Kidney (tissue), 14 donors: Measurements from ENCODE around the gene CACNB2. TPM values are rescaled to one million over a fixed set of nuclear protein-coding genes. Genes with fewer than 3 reads are reported as not detected.

Source experiments
- DNase-seq, 5 donors: peaks; one replicate each; pipeline ENCODE4 v3.0.0-alpha.2; 2013 to 2020
- FAIRE-seq: peaks from 2 replicates; lab custom pipeline; 2012; peaks lifted over from hg19 to GRCh38; lab: Jason Lieb, UNC
- H3K27ac ChIP-seq, 2 donors: one replicate each; pipeline ENCODE4 v1.7.0; 2013; ENCODE audit warnings: low read depth in 2 of 2, low read length in 2 of 2, inconsistent platforms in 1 of 2
- H3K27me3 ChIP-seq: one replicate; pipeline ENCODE4 v1.7.1; 2013; ENCODE audit warnings: low read length, inconsistent platforms; ENCODE audit not compliant: control insufficient read depth, insufficient read depth
- H3K36me3 ChIP-seq, 3 donors: one replicate each; pipeline versions ENCODE4 v1.7.0 to v1.7.1; 2013; ENCODE audit warnings: low read length in 3 of 3, control low read depth in 1 of 3, inconsistent platforms in 1 of 3; ENCODE audit not compliant: insufficient read depth in 3 of 3, control insufficient read depth in 2 of 3
- H3K4me1 ChIP-seq, 3 donors: one replicate each; pipeline versions ENCODE4 v1.7.0 to v1.7.1; 2013; ENCODE audit warnings: low read length in 3 of 3, inconsistent platforms in 1 of 3, low read depth in 1 of 3; ENCODE audit not compliant: control insufficient read depth in 2 of 3, insufficient read depth in 2 of 3
- H3K4me3 ChIP-seq, 3 donors: one replicate each; pipeline versions ENCODE4 v1.7.0 to v1.8.1; 2013; ENCODE audit warnings: low read length in 3 of 3, control low read depth in 1 of 3, inconsistent platforms in 1 of 3
- H3K9ac ChIP-seq, 3 donors: one replicate each; pipeline versions ENCODE4 v1.7.0 to v1.7.1; 2013; ENCODE audit warnings: low read length in 3 of 3, control low read depth in 1 of 3, inconsistent platforms in 1 of 3
- H3K9me3 ChIP-seq, 3 donors: one replicate each; pipeline versions ENCODE4 v1.7.0 to v1.7.1; 2013; ENCODE audit warnings: low read length in 3 of 3, control low read depth in 1 of 3, inconsistent platforms in 1 of 3; ENCODE audit not compliant: control insufficient read depth in 2 of 3, insufficient read depth in 1 of 3
- CTCF ChIP-seq: IDR thresholded peaks from 3 replicates; pipeline ENCODE4 v1.5.1; 2012; ENCODE audit warnings: mild to moderate bottlenecking, moderate library complexity, borderline replicate concordance; ENCODE audit not compliant: insufficient read depth; ENCODE audit errors: extremely low read depth
- intact Hi-C: fragments of 100-400 bp; cut with DNase I; formaldehyde crosslinking; loops from one replicate; pipeline ENCODE4 v1.11.1; 2022
- polyA plus RNA-seq: library from polyadenylated mRNA; stranded (reverse); fragments of 350-450 nt; fragmentation: Illumina TruSeq; extraction: RNeasy Lipid Tissue Mini Kit (QIAGEN cat#74804); gene quantifications from one replicate; pipeline ENCODE4 v1.2.3, GENCODE V29; 2014; ENCODE audit warnings: low read depth, low replicate concordance; ENCODE audit not compliant: insufficient read depth
- total RNA-seq: library from RNA; stranded (reverse); fragmentation: NEBNext Ultra II Directional; extraction: Animal tissue kit (Norgen Biotek cat#: 25700); gene quantifications from one replicate; pipeline ENCODE4 v1.2.1, GENCODE V29; 2021
- donor health status: control.
- donor health status: control.
- donor health status: control.
- donor health status: control.
- donor health status: control.
- donor health status: DM: yes; HTN: yes; CAD: no.
- donor health status: Normal renal cell carcinoma (clear cell type).

Gene CACNB2
- total and polyA plus RNA-seq, 2 donors from 2014 or later: 2.8 TPM

GRCh38 chr10:18102404-18102803 is 37.8 kb upstream of the CACNB2 start:
- Histone ChIP-seq H3K4me1 (no peaks in the 10 kb centered on the region), H3K27ac (no peak overlapping the region), H3K9ac (no peak overlapping the region), H3K4me3 (no peak overlapping the region), H3K36me3 (no peaks in the 10 kb centered on the region), H3K27me3 (no peaks in the 10 kb centered on the region), H3K9me3 (no peaks in the 10 kb centered on the region)
- intact Hi-C loops: no loop called here
- no peak for TF ChIP-seq CTCF
- FAIRE-seq (no peak), DNase-seq (no peak)

- Histone ChIP-seq H3K27me3 (no peaks in the 10 kb centered on the region), H3K9me3 (no peaks in the 10 kb centered on the region), H3K4me1 (no peaks in the 10 kb centered on the region), H3K4me3 (no peak overlapping the region), H3K36me3 (no peaks in the 10 kb centered on the region), H3K9ac (no peak overlapping the region), H3K27ac (no peak overlapping the region)
- FAIRE-seq (no peak), DNase-seq (peak in 3 of 5 donors; percentile 27 to 52 (median 48))
- intact Hi-C loops: no loop called here
- peak; percentile 56 for TF ChIP-seq CTCF
Measured at GRCh38 chr10:18104223-18104872, 35.9 kb upstream of the CACNB2 start.

DNA sequence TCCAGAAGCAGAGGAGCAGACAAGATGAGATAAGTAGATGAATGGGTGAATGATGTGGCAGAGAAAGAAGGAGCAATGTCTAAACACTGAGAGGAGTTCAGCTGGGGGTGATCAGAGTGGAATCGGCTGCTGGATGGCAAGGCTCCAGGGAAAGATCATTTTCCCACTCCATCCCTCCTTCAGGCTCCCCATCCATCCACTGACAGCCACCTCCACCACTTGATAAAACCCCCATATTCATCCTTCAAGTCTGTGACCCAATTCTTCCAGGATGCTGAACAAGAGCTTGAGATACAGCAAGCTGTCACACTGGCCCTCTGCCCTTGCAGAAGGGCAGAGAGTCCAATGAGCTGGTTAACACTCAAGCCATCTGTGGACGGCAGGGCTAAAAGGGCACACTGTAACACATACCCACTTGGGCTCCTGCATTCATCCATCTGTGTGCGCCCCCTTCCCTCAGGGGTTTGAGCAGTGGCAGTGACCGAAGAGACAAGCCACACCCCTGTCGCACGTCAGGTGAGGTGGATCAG is 30.8 kb upstream of the CACNB2 start:
- Histone ChIP-seq H3K27ac (no peak overlapping the region), H3K9me3 (no peaks in the 10 kb centered on the region), H3K4me1 (no peaks in the 10 kb centered on the region), H3K36me3 (no peaks in the 10 kb centered on the region), H3K4me3 (no peak overlapping the region), H3K27me3 (no peaks in the 10 kb centered on the region), H3K9ac (no peak overlapping the region)
- DNase-seq: no peak
- FAIRE-seq: no peak
- TF ChIP-seq CTCF: no peak
- intact Hi-C loops: no loop called here

- no peak overlapping the region for H3K27ac ChIP-seq
- no peak overlapping the region for H3K9ac ChIP-seq
- no peaks in the 10 kb centered on the region for H3K36me3 ChIP-seq
- FAIRE-seq: no peak
- intact Hi-C loops: no loop called here
- TF ChIP-seq CTCF: no peak
- no peak overlapping the region for H3K4me3 ChIP-seq
- H3K4me1 ChIP-seq: no peaks in the 10 kb centered on the region
- no peaks in the 10 kb centered on the region for H3K27me3 ChIP-seq
- no peak for DNase-seq
- peaks cover 0 to 3% (median 0%) of the 10 kb centered on the region in 3 donors for H3K9me3 ChIP-seq
Measured at GRCh38 chr10:18113881-18114280, 26.3 kb upstream of the CACNB2 start.
